Kidney epithelial cell (primary cell): ENCODE data around the gene PGLYRP2. TPM values are rescaled to one million over a fixed set of nuclear protein-coding genes. Genes with fewer than 3 reads are reported as not detected.

Experiments used
- DNase-seq: peaks from one replicate; pipeline ENCODE4 v3.0.0-alpha.2; 2010; ENCODE audit warnings: low read depth
- H3K27me3 ChIP-seq: 2 replicates; pipeline ENCODE4 v1.6.0; 2011; ENCODE audit warnings: low read length; ENCODE audit not compliant: control insufficient read depth, insufficient read depth
- H3K36me3 ChIP-seq: 2 replicates; pipeline ENCODE4 v1.5.1; 2011; ENCODE audit warnings: low read length; ENCODE audit not compliant: control insufficient read depth, insufficient read depth
- H3K4me3 ChIP-seq: 2 replicates; pipeline ENCODE4 v1.5.1; 2011; ENCODE audit warnings: low read depth, mild to moderate bottlenecking, control low read depth, low read length
- total RNA-seq: library from RNA; depleted of rRNA; stranded (reverse); fragments of >200 nt; gene quantifications from 2 replicates; pipeline ENCODE4 v1.2.3, GENCODE V29; 2015
- TF ChIP-seq, protein P1 (sequence below): IDR thresholded peaks from 2 replicates; pipeline ENCODE4 v1.5.1; 2011; ENCODE audit warnings: mild to moderate bottlenecking, moderate library complexity, low read length, control low read depth, inconsistent platforms; ENCODE audit not compliant: insufficient read depth, poor library complexity, severe bottlenecking

The PGLYRP2 gene, protein sequence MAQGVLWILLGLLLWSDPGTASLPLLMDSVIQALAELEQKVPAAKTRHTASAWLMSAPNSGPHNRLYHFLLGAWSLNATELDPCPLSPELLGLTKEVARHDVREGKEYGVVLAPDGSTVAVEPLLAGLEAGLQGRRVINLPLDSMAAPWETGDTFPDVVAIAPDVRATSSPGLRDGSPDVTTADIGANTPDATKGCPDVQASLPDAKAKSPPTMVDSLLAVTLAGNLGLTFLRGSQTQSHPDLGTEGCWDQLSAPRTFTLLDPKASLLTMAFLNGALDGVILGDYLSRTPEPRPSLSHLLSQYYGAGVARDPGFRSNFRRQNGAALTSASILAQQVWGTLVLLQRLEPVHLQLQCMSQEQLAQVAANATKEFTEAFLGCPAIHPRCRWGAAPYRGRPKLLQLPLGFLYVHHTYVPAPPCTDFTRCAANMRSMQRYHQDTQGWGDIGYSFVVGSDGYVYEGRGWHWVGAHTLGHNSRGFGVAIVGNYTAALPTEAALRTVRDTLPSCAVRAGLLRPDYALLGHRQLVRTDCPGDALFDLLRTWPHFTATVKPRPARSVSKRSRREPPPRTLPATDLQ
- not detected in 2 replicates for total RNA-seq

DNA sequence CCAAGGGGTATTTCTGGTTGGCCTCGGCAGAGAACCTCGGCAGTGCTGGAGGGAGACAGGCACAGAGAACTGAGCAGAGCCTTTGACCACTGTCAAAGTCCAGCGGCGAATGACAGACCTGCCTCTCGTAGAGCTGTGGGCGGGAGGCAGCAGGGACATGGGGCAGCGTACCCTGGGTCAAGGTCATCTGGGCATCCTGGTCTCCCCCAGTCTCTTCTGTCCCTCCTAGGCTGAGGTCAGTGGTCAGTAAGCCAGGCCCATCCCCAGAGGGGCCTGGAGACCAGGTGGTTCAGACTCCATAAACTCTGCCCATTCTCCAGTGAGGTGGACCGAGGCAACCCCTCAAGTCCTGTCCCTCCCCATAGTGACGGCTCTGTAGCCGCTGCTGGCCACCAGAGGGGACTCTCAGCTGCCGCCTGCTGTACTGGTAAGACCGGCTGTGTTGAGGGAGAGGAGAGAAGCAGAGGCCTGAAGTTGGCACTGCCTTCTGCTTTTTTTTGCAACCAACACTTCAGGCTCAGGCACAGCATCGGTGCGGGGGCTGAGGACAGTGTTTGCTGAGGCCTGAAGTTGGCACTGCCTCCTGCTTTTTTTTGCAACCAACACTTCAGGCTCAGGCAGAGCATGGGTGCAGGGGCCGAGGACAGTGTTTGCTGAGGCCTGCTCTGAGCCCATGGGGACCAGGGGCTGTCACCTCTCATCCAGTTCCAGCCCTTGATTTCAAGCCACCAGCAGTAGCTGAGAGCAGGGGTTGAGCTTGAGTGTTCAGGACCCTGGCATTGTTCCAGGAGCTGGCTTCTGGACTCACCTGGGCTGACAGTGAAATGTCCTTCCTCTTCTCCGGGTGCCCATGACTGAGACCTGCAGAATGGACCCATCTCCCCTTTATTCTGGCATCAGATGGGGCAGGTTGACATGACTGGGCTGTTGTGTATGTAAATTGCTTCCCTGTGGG is at the start of gene PGLYRP2:
PGLYRP2 (minus strand) TSS at position 111 of the 955 bp plus-strand sequence. CDS start 130 bp downstream, outside the sequence.
- TF ChIP-seq, protein P1, sequence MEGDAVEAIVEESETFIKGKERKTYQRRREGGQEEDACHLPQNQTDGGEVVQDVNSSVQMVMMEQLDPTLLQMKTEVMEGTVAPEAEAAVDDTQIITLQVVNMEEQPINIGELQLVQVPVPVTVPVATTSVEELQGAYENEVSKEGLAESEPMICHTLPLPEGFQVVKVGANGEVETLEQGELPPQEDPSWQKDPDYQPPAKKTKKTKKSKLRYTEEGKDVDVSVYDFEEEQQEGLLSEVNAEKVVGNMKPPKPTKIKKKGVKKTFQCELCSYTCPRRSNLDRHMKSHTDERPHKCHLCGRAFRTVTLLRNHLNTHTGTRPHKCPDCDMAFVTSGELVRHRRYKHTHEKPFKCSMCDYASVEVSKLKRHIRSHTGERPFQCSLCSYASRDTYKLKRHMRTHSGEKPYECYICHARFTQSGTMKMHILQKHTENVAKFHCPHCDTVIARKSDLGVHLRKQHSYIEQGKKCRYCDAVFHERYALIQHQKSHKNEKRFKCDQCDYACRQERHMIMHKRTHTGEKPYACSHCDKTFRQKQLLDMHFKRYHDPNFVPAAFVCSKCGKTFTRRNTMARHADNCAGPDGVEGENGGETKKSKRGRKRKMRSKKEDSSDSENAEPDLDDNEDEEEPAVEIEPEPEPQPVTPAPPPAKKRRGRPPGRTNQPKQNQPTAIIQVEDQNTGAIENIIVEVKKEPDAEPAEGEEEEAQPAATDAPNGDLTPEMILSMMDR = no peak
- Histone ChIP-seq H3K36me3 (no peaks in the 10 kb centered on the region), H3K27me3 (no peaks in the 10 kb centered on the region), H3K4me3 (no peak within 1 kb of the TSS)
- no peak for DNase-seq

DNA sequence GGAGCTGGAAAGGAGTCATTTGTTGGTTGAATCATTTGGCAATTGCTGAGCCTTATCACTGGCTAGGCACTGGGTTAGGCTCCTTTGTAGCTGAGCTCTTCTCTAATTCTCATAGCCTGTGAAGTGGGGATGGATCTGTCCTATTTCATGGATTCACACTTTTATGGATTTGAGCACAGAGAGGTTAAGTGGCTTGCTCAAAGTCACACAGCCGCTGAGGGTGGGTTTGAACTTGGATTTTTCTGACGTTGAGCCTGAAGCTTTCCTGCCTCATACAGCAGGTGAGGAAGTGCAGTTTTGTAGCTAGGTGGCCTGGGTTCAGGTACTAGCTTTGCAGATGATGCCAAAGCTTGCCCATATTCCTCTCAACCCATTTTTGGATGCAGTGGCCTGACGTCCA is 48.4 kb upstream of the PGLYRP2 start:
- no peak for DNase-seq
- TF ChIP-seq, protein P1 = no peak
- Histone ChIP-seq H3K27me3 (no peaks in the 10 kb centered on the region), H3K36me3 (no peaks in the 10 kb centered on the region), H3K4me3 (no peak overlapping the region)

DNA sequence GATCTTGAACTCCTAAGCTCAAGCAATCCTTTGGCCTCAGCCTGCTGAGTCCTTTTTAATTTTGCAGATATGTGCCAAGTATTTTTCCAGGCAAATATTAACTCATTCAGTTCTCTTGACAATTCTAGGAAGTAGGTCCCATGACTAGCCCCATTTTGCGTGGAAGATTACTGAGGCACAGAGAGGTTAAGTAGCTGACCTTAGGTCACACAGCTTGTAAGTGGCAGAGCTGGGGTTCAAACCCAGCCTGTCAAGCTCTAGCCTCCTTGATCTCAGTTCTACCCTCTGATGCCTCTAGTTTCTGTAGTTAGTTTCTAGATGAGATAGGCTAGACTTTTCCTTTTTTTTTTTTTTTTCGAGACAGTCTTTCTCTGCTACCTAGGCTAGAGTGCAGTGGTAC is 47.1 kb upstream of the PGLYRP2 start:
- H3K4me3 ChIP-seq = no peak overlapping the region
- no peaks in the 10 kb centered on the region for H3K36me3 ChIP-seq
- TF ChIP-seq, protein P1 = no peak
- DNase-seq = no peak
- H3K27me3 ChIP-seq = no peaks in the 10 kb centered on the region

DNA sequence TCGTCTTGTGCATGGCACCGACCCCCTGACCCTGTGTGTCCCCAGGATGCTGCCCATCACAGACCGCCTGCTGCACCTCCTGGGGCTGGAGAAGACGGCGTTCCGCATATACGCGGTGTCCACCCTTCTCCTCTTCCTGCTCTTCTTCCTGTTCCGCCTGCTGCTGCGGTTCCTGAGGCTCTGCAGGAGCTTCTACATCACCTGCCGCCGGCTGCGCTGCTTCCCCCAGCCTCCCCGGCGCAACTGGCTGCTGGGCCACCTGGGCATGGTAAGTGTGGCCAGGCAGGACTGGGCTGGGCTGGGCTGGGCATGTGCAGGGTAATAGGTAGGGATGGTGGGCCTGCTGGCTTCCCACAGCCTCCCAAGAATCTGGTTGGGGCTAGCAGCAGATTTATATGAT is 46.0 kb upstream of the PGLYRP2 start:
- DNase-seq = no peak
- Histone ChIP-seq H3K4me3 (no peak overlapping the region), H3K36me3 (no peaks in the 10 kb centered on the region), H3K27me3 (no peaks in the 10 kb centered on the region)
- TF ChIP-seq, protein P1 = no peak

DNA sequence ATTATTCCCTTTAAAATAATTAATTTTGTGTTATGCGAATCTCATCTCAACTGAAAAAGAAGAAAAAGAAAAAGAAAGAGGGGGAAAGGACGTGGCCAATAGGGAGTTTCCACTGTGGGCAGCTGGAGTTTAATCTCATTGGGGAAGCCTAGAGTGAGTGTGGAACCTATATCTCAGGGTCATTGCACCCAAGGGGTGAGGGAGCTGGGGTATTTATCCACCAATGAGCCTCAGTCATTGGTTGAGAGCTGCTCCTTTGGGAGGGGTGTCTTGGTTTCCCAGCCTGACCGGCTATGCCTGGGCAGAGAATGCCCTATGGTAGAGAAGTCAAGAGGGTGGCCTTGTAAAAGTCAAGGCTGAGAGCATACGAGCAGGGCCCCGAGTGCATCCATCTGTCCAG is 45.5 kb upstream of the PGLYRP2 start:
- DNase-seq = no peak
- TF ChIP-seq, protein P1 = no peak
- no peaks in the 10 kb centered on the region for H3K27me3 ChIP-seq

More for the DNA sequence above, 45.5 kb upstream of the PGLYRP2 start:
- no peak overlapping the region for H3K4me3 ChIP-seq
- H3K36me3 ChIP-seq = no peaks in the 10 kb centered on the region
